Medulla oblongata (tissue), 1 donor: ENCODE data around the gene ALDH1A1.
A peak's percentile ranks its signal among the peaks of the same experiment; 100 is the strongest.

Experiments used
- DNase-seq: peaks from one replicate; pipeline ENCODE4 v3.0.0-alpha.2; 2015; ENCODE audit errors: extremely low spot score

The ALDH1A1 gene

GRCh38 chr9:72856972-72857623, 95.8 kb downstream of the ALDH1A1 start:
- peak; percentile 74 for DNase-seq

- no peak for DNase-seq
These were observed 96.8 kb downstream of the ALDH1A1 start for GRCh38 chr9:72855890-72856523.

GRCh38 chr9:72855321-72855720, 97.5 kb downstream of the ALDH1A1 start:
- no peak for DNase-seq
